ENCODE data around the gene ENTPD1.
A peak's percentile ranks its signal among the peaks of the same experiment; 100 is the strongest.

ENTPD1 gene

DNA sequence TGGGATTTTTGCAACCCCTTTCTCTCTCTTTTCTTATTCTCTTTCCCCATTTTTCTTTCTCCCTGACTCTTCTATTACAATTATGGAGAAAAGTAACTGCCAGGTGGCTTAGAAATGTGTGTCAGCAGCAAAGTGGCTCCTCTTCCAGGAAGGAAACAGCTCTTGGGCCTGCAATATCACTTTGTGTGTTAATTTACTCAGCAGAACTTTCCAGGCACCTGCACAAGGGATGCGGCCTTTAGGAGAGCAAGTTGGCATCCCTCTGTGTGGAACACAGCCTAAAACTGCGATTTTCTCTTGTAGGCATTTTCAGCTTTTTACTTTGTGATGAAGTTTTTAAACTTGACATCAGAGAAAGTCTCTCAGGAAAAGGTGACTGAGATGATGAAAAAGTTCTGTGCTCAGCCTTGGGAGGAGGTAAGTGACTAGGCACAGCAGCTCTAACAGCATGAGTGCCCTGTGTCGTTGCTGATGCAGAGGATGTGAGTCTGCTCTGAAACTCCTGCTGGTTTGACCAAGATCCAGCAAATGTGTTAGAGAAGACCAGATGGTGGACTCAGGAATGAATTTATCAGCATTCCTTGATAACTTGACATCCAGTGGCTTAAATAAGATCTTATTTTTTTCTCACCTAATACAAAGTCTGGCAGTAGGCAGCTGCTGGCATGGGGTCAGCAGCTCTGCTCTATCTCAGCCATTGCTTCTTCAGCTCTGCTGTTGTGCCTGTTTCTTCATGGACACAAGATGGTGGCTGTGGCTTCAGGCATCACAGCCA is 104.4 kb downstream of the ENTPD1 start:
- no peak overlapping the region for H2BK15ac ChIP-seq (ENCODE audit: low read length)
- H2AFZ ChIP-seq (ENCODE audit: low read length): no peak overlapping the region
- H3K4me1 ChIP-seq (ENCODE audit: control insufficient read depth in 2 of 2, insufficient read depth in 1 of 2, low read depth in 1 of 2, low read length in 2 of 2): no peaks in the 10 kb centered on the region
- no peak overlapping the region for H2BK5ac ChIP-seq (ENCODE audit: low read length)
- no peak overlapping the region for H4K91ac ChIP-seq (ENCODE audit: low read depth, low read length, poor library complexity)
- no peak overlapping the region for H3K27ac ChIP-seq (replicated peaks; ENCODE audit: low read length)
- H3K9me3 ChIP-seq (replicated peaks in 1 of 2; ENCODE audit: control insufficient read depth in 2 of 2, insufficient read depth in 1 of 2, low read depth in 1 of 2, low read length in 2 of 2): no peaks in the 10 kb centered on the region
- H3K23ac ChIP-seq (ENCODE audit: low read depth, low read length, poor library complexity): no peak overlapping the region
- WGBS, 2 donors (ENCODE audit: extremely low coverage in 2 of 2, insufficient read length in 2 of 2, insufficient replicate concordance in 1 of 2): no CpG with 5 or more reads among the region's 3 CpGs
- H3K36me3 ChIP-seq (replicated peaks in 1 of 2; ENCODE audit: control insufficient read depth in 2 of 2, insufficient read depth in 2 of 2, low read length in 2 of 2): no peaks in the 10 kb centered on the region
- no peak overlapping the region for H3K9ac ChIP-seq (ENCODE audit: low read depth, low read length, poor library complexity)
- no peak overlapping the region for H3K4me2 ChIP-seq (ENCODE audit: insufficient read depth, low read length, poor library complexity, severe bottlenecking)
- H3K4me3 ChIP-seq (ENCODE audit: low read length in 2 of 2): no peak overlapping the region
- H4K8ac ChIP-seq (ENCODE audit: low read depth, low read length): no peak overlapping the region
- no peak for DNase-seq (ENCODE audit: low spot score)
- H3K4ac ChIP-seq (ENCODE audit: low read length): no peak overlapping the region
- no peak overlapping the region for H2BK12ac ChIP-seq (ENCODE audit: low read length)
- no peak overlapping the region for H2AK5ac ChIP-seq (ENCODE audit: low read depth, low read length)
- H3K79me1 ChIP-seq (ENCODE audit: low read depth, low read length): peaks cover 2% of the 10 kb centered on the region
- no peak overlapping the region for H3K14ac ChIP-seq (ENCODE audit: low read length)
- no peak overlapping the region for H2BK120ac ChIP-seq (ENCODE audit: low read depth, low read length)
- no peak overlapping the region for H3K18ac ChIP-seq (ENCODE audit: low read length)
- H3K27me3 ChIP-seq (ENCODE audit: control insufficient read depth in 3 of 3, insufficient read depth in 3 of 3, low read depth in 1 of 3, low read length in 3 of 3): no peaks in the 10 kb centered on the region

DNA sequence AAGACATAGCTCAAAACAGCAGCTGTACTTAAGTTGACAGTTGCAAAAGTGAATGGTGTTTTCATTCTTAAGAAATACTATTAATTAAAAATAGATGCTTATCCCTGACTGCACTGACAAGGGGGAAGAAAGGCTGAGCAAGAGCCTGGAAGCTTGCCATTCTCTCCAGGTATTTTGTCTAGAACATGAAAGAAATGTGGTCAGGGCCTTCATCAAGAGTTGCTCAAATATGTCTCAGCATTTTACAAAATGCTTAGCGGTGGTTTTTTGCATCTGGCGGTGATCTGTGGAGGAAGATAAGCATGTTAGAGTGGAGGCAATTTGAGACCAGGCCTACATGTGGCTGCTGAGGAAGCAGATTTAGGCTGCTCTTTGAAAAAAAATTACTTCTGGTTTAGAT is 105.4 kb downstream of the ENTPD1 start:
- Histone ChIP-seq H2AFZ (ENCODE audit: low read length) (no peak overlapping the region), H3K27ac (replicated peaks; ENCODE audit: low read length) (no peak overlapping the region), H4K91ac (ENCODE audit: low read depth, low read length, poor library complexity) (no peak overlapping the region), H2BK12ac (ENCODE audit: low read length) (no peak overlapping the region), H2BK120ac (ENCODE audit: low read depth, low read length) (no peak overlapping the region), H3K9me3 (replicated peaks in 1 of 2; ENCODE audit: control insufficient read depth in 2 of 2, insufficient read depth in 1 of 2, low read depth in 1 of 2, low read length in 2 of 2) (no peaks in the 10 kb centered on the region), H3K36me3 (replicated peaks in 1 of 2; ENCODE audit: control insufficient read depth in 2 of 2, insufficient read depth in 2 of 2, low read length in 2 of 2) (no peaks in the 10 kb centered on the region), H3K18ac (ENCODE audit: low read length) (no peak overlapping the region), H3K79me1 (ENCODE audit: low read depth, low read length) (peaks cover 2% of the 10 kb centered on the region), H2AK5ac (ENCODE audit: low read depth, low read length) (no peak overlapping the region), H3K4me2 (ENCODE audit: insufficient read depth, low read length, poor library complexity, severe bottlenecking) (no peak overlapping the region), H3K4me1 (ENCODE audit: control insufficient read depth in 2 of 2, insufficient read depth in 1 of 2, low read depth in 1 of 2, low read length in 2 of 2) (no peaks in the 10 kb centered on the region), H3K4ac (ENCODE audit: low read length) (no peak overlapping the region), H2BK5ac (ENCODE audit: low read length) (no peak overlapping the region), H3K4me3 (ENCODE audit: low read length in 2 of 2) (no peak overlapping the region), H2BK15ac (ENCODE audit: low read length) (no peak overlapping the region), H3K14ac (ENCODE audit: low read length) (no peak overlapping the region), H3K27me3 (ENCODE audit: control insufficient read depth in 3 of 3, insufficient read depth in 3 of 3, low read depth in 1 of 3, low read length in 3 of 3) (no peaks in the 10 kb centered on the region), H3K9ac (ENCODE audit: low read depth, low read length, poor library complexity) (no peak overlapping the region), H3K23ac (ENCODE audit: low read depth, low read length, poor library complexity) (no peak overlapping the region), H4K8ac (ENCODE audit: low read depth, low read length) (no peak overlapping the region)
- DNase-seq (ENCODE audit: low spot score): no peak
- WGBS, 2 donors (ENCODE audit: extremely low coverage in 2 of 2, insufficient read length in 2 of 2, insufficient replicate concordance in 1 of 2): no CpG with 5 or more reads among the region's 2 CpGs

DNA sequence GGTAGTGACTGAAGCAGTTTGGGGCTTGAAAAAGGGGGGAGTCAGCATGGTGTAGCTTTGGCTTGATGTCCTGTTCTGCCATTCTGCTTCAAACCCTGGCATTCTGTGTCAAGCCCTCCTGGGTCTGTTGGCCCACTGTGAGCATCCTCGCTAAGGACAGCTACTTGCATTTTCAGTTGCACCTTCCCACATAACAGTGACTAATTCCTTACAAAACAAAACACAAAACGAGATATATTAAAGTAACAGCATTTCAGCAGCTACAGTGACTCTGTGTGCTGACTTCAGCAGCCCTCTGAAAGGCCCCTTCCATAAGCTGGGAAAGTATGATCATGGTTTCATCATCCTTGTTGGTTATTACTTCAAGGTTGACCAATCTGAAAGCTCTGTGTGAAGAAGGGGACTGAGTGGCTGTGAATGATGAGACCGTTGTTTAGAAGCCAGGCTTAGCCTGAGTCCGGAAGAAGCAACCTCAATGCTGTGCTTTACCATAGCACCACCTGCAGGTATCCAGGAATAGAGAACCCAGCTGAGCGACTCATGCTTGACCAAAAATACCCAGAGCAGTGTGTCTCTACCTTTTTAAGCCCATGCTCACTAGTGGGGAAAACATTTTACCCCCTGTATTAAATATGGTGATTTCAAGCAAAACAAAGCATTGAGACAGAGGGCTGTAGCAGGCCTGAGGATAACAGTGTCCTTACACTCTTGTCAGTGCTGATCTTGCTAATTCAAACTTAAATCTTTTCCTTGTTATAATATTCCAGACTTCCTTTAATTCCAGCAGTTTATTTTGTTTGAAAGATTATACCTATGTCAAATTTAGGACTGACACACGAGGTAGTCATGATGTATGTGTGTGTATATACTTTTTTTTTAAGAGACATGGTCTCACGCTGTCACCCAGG is 109.2 kb downstream of the ENTPD1 start:
- Histone ChIP-seq H3K27me3 (ENCODE audit: control insufficient read depth in 3 of 3, insufficient read depth in 3 of 3, low read depth in 1 of 3, low read length in 3 of 3) (no peaks in the 10 kb centered on the region), H4K91ac (ENCODE audit: low read depth, low read length, poor library complexity) (no peak overlapping the region), H2AFZ (ENCODE audit: low read length) (peak overlapping the region; percentile 75), H2BK5ac (ENCODE audit: low read length) (no peak overlapping the region), H3K14ac (ENCODE audit: low read length) (no peak overlapping the region), H3K36me3 (replicated peaks in 1 of 2; ENCODE audit: control insufficient read depth in 2 of 2, insufficient read depth in 2 of 2, low read length in 2 of 2) (no peaks in the 10 kb centered on the region), H3K4me3 (ENCODE audit: low read length in 2 of 2) (no peak overlapping the region), H3K79me1 (ENCODE audit: low read depth, low read length) (peaks cover 2% of the 10 kb centered on the region), H2BK15ac (ENCODE audit: low read length) (no peak overlapping the region), H2AK5ac (ENCODE audit: low read depth, low read length) (no peak overlapping the region), H3K4me1 (ENCODE audit: control insufficient read depth in 2 of 2, insufficient read depth in 1 of 2, low read depth in 1 of 2, low read length in 2 of 2) (no peaks in the 10 kb centered on the region), H2BK120ac (ENCODE audit: low read depth, low read length) (no peak overlapping the region), H3K23ac (ENCODE audit: low read depth, low read length, poor library complexity) (no peak overlapping the region), H3K4me2 (ENCODE audit: insufficient read depth, low read length, poor library complexity, severe bottlenecking) (no peak overlapping the region), H2BK12ac (ENCODE audit: low read length) (no peak overlapping the region), H3K9me3 (replicated peaks in 1 of 2; ENCODE audit: control insufficient read depth in 2 of 2, insufficient read depth in 1 of 2, low read depth in 1 of 2, low read length in 2 of 2) (no peaks in the 10 kb centered on the region), H3K9ac (ENCODE audit: low read depth, low read length, poor library complexity) (no peak overlapping the region), H4K8ac (ENCODE audit: low read depth, low read length) (no peak overlapping the region), H3K18ac (ENCODE audit: low read length) (no peak overlapping the region), H3K4ac (ENCODE audit: low read length) (no peak overlapping the region), H3K27ac (replicated peaks; ENCODE audit: low read length) (no peak overlapping the region)
- WGBS, 2 donors (ENCODE audit: extremely low coverage in 2 of 2, insufficient read length in 2 of 2, insufficient replicate concordance in 1 of 2): no CpG with 5 or more reads among the region's 7 CpGs
- DNase-seq (ENCODE audit: low spot score): peak; percentile 38

DNA sequence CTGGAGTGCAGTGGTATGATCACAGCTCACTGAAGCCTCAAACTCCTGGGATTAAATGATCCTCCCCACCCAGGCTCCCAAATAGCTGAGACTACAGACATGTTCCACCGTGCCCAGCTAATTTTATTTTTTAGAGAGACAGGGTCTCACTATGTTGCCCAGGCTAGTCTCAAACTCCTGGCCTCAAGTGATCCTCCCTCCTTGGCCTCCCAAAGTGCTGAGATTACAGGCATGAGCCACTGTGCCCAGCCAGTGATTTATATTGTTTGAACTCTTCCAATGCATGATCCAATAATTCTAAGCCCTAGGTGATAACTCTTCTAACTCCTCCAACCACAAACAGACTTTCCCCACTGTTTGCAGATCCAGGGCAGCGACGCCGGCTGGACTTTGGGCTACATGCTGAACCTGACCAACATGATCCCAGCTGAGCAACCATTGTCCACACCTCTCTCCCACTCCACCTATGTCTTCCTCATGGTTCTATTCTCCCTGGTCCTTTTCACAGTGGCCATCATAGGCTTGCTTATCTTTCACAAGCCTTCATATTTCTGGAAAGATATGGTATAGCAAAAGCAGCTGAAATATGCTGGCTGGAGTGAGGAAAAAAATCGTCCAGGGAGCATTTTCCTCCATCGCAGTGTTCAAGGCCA is 110.0 kb downstream of the ENTPD1 start:
- no peak overlapping the region for H3K4me2 ChIP-seq (ENCODE audit: insufficient read depth, low read length, poor library complexity, severe bottlenecking)
- H3K18ac ChIP-seq (ENCODE audit: low read length): no peak overlapping the region
- H2BK12ac ChIP-seq (ENCODE audit: low read length): no peak overlapping the region
- H2BK5ac ChIP-seq (ENCODE audit: low read length): no peak overlapping the region
- H3K4me1 ChIP-seq (ENCODE audit: control insufficient read depth in 2 of 2, insufficient read depth in 1 of 2, low read depth in 1 of 2, low read length in 2 of 2): no peaks in the 10 kb centered on the region
- DNase-seq (ENCODE audit: low spot score): no peak
- no peak overlapping the region for H3K4ac ChIP-seq (ENCODE audit: low read length)
- no peak overlapping the region for H2AK5ac ChIP-seq (ENCODE audit: low read depth, low read length)
- no peaks in the 10 kb centered on the region for H3K27me3 ChIP-seq (ENCODE audit: control insufficient read depth in 3 of 3, insufficient read depth in 3 of 3, low read depth in 1 of 3, low read length in 3 of 3)
- H3K14ac ChIP-seq (ENCODE audit: low read length): no peak overlapping the region
- no peak overlapping the region for H3K9ac ChIP-seq (ENCODE audit: low read depth, low read length, poor library complexity)
- H2BK120ac ChIP-seq (ENCODE audit: low read depth, low read length): no peak overlapping the region
- no peak overlapping the region for H4K8ac ChIP-seq (ENCODE audit: low read depth, low read length)
- no peak overlapping the region for H2BK15ac ChIP-seq (ENCODE audit: low read length)
- H3K4me3 ChIP-seq (ENCODE audit: low read length in 2 of 2): no peak overlapping the region
- WGBS, 2 donors (ENCODE audit: extremely low coverage in 2 of 2, insufficient read length in 2 of 2, insufficient replicate concordance in 1 of 2): no CpG with 5 or more reads among the region's 6 CpGs
- H3K27ac ChIP-seq (replicated peaks; ENCODE audit: low read length): no peak overlapping the region
- H2AFZ ChIP-seq (ENCODE audit: low read length): no peak overlapping the region
- peaks cover 2% of the 10 kb centered on the region for H3K79me1 ChIP-seq (ENCODE audit: low read depth, low read length)
- no peak overlapping the region for H4K91ac ChIP-seq (ENCODE audit: low read depth, low read length, poor library complexity)
- H3K9me3 ChIP-seq (replicated peaks in 1 of 2; ENCODE audit: control insufficient read depth in 2 of 2, insufficient read depth in 1 of 2, low read depth in 1 of 2, low read length in 2 of 2): no peaks in the 10 kb centered on the region
- H3K23ac ChIP-seq (ENCODE audit: low read depth, low read length, poor library complexity): no peak overlapping the region
- peaks cover 0 to 2% of the 10 kb centered on the region in 2 donors for H3K36me3 ChIP-seq (replicated peaks in 1 of 2; ENCODE audit: control insufficient read depth in 2 of 2, insufficient read depth in 2 of 2, low read length in 2 of 2)
